GM21619 (cell line): ENCODE results near the gene ZNF611.
A peak's percentile ranks its signal among the peaks of the same experiment; 100 is the strongest.
"Not testable (repeated sequence)": the region's sequence is repeated elsewhere in the genome, so short reads cannot be mapped to it uniquely, and the experiment has no call there.

Experiments used
- ATAC-seq: cut with Tn5 transposase; IDR thresholded peaks from one replicate; pipeline ENCODE4 v1.9.1; 2021; ENCODE audit not compliant: unreplicated experiment

ZNF611 gene

DNA sequence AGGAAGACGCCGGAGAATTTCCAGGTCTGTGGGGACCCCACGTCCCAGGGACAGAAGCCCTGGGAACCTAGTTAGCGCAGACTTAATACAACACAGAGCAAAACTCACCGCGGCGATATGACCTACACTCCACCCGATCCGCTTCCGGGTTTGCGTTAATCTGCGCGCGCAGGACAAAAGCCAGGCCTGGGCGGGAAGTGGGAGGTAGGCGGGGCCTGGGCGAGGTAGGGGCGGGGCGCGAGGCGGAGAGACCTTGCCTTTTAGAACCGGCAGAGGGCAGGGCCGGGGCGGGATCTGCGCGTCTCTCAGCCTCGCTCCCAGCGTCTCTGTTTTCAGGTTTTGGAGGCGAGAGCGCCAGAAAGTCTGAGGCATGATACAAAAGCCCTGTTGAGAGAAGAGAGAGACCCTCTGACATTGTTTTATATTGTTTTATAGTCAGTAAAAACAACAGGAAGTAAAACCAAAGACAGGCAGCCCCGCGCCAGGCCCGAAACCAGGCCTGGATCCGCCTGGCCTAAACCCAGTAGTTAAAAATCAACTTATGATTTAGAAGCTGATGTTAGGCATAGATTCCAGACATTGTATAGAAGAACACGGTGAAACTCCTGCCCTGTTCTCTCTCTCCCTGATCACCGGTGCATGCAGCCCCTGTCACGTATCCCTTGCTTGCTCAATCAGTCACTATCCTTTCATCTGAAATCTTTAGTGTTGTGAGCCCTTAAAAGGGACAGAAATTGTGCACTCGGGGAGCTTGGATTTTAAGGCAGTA is at the start of gene ZNF611:
TSS of gene ZNF611 (minus strand) at position 152 of the 769 bp plus-strand sequence. CDS start 19,150 bp downstream, outside the sequence.
- peak; percentile 90 for ATAC-seq

- not testable (repeated sequence) for ATAC-seq
These were observed 48.0 kb upstream of the ZNF611 start for GRCh38 chr19:52782864-52783263.

GRCh38 chr19:52778811-52779210 is 44.0 kb upstream of the ZNF611 start:
- no peak for ATAC-seq

DNA sequence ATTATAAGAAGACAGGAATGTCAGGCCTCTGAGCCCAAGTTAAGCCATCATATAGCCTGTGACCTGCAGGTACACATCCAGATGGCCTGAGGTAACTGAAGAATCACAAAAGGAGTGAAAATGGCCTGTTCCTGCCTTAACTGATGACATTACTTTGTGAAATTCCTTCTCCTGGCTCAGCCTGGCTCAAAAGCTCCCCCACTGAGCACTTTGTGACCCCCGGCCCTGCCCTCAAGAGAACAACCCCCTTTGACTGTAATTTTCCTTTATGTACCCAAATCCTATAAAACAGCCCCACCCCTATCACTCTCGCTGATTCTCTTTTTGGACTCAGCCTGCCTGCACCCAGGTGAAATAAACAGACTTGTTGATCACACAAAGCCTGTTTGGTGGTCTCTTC is 21.6 kb upstream of the ZNF611 start:
- not testable (repeated sequence) for ATAC-seq

DNA sequence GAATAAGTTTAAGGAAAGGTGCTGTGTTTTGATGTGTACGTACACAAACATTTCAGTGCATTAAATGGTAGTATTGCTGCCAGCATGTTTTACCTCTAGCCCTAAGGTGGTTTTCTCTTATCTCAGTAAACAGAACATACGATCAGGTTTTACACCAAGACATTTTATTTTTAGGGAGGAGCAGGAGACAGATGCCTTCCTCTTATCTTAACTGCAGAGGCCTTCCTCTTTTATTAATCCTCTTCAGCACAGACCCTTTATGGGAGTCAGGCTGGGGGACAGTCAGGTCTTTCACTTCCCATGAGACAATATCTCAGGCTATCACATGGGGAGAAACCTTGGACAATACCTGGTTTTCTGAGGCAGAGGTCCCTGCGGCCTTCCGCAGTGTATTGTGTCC is 14.9 kb upstream of the ZNF611 start:
- ATAC-seq = no peak

DNA sequence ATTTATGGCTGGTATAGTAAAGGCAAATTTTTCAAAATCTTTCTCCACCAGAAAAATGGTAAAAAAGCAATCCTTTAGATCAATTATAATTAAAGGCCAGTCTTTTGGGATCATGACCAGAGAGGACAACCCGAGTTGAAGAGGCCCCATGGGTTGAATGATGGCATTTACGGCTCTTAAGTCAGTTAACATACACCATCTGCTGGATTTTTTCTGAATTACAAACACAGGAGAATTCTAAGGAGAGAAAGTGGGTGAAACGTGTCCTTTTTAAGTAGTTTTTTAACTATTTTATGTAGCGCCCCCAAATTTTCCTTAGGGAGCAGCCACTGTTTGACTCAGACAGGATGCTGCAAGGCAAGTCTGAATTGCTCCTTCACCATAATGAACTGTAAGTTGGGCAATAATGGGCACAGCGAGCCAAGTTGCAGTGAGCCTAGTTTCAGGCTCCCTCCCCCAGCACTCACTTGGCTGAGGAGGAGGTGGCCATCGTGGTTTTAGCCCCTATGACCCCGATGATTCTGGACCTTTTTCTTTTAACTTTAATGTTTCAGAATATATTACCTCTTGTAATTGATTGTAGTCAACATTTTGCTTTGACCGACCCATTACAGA is 13.6 kb upstream of the ZNF611 start:
- ATAC-seq = no peak

DNA sequence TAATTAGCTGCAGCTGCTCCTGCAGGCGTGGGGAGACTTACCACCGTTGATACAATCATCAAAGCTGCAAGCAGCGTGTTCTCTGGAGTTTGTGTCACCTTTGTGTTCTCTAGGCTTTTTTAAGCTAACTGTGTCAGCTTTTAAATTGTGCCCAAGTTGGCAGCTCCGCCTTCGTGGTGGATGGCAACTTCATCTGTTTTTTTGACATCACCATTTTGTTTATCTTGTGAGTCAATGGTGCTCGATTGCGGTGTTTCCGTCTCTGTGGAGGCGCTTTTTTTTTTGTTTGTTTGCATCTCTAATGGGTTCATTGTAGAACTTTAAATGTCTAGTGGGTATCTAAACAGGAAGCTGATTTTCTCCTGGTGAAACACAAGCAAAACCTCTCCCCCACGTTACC is 11.1 kb upstream of the ZNF611 start:
- not testable (repeated sequence) for ATAC-seq

- ATAC-seq = no peak
These were observed 8.2 kb upstream of the ZNF611 start for GRCh38 chr19:52743091-52743490.

- ATAC-seq = no peak
These were observed 7.7 kb upstream of the ZNF611 start for GRCh38 chr19:52742516-52742915.

DNA sequence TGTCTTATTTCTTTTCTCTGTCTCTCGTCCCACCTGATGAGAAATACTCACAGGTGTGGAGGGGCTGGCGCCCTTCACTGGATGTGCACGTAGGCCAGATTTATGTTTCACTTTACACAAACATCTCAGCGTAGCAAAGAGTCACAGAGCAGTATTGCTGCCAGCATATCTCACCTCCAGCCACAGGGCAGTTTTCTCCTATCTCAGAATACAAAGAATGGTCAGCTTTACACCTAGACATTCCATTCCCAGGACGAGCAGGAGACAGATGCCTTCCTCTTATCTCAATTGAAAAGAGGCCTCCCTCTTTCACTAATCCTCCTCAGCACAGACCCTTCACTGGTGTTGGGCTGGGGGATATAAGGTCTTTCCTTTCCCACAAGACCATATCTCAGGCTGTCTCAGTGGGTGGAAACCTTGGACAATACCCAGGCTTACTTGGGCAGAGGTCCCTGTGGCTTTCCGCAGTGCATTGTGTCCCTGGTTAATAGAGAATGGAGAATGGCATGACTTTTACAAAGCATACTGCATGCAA is 7.2 kb upstream of the ZNF611 start:
- no peak for ATAC-seq

DNA sequence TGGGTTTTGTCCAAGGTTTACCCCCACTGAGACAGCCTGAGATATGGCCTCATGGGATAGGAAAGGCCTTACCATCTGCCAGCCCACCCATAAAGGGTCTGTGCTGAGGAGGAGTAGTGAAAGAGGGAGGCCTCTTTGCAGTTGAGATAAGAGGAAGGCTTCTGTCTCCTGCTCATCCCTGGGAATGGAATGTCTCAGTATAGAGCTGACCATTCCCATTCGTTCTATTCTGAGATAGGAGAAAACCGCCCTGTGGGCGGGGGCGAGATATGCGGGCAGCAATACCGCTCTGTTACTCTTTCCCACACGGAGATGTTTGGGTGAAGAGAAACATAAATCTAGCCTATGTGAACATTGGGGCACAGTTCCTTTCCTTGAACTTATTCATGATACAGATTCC is 6.5 kb upstream of the ZNF611 start:
- not testable (repeated sequence) for ATAC-seq

GRCh38 chr19:52739576-52739975 is 4.7 kb upstream of the ZNF611 start:
- ATAC-seq = no peak

GRCh38 chr19:52735734-52736133 is 890 bp upstream of the ZNF611 start:
- no peak for ATAC-seq

- peak; percentile 31 for ATAC-seq
These were observed 432 bp downstream of the ZNF611 start for GRCh38 chr19:52734331-52734892.

DNA sequence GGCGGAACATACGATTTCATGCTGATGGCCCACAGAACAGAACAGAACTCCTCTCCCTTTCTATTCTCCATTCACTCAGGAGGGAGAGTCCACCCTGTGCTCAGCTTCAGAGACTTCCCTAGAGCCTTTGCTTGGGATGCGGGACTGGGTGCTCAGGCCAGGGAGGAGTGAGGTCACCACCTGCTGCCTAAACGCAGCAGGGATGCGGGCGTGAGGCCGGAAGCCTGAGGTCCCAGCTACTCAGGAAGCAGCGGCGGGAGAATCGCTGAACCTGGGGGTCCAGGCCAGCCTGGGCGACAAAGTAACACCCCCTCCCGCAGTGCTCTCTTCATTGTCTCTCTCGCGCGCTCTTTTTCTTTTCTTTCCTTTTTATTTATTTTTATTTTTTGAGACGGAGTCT is 8.8 kb downstream of the ZNF611 start:
- ATAC-seq = not testable (repeated sequence)

DNA sequence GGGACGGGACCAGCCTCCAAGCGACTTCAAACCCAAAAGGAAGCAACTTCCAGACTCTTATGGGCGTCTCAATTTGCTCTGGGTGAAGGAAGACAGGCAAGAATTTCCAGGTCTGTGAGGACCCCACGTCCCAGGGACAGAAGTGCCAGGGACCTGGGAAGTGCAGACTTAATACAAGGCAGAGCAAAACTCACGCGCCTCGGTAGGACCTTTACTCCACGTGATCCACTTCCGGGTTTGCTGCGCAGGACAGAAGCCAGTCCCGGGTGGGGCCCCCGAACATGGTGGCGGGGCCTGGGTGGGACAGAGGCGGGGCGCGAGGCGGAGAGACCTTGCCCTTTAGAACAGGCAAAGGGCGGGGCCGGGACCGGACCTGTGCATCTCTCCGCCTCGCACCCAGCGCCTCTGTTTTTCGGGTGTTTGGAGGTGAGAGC is 9.3 kb downstream of the ZNF611 start:
- ATAC-seq = no peak

DNA sequence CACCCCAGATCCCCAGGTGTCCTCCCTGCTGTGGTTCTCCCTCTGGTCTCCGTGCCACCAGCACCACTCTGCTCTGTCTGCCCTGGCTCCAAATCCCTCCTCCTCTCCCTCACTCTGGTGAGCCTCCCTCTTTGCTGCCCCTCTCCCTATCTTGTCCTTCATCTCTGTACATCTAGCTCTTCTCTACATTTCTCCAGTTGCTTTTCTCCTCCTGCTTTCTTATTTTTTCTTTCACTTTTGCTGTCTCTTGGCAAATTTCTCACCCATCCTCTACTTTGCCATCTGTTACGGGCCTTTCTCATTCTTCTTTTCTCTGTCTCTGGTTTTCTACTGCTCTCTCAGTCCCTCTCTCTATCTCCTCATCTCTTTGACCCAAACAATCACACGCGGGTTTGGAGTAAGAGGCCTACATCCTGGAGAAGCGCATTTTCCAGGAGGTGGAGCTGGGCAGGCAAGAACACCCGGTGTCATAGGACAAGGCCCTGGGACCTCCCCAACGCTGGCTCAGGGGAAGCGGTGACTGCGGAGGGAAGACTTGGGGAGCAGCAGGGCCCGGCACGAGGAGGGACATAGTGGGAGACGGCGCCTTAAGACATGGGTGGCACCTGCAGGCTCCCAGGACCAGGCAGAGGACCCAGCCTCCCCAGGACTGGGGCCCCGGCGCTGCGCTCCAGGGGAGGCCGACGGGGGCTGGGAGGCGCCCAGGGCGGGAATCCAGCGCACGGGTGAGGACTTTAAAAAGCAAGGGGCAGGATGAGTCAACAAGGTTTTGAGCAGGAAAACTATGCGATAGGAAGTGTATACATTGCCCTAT is 9.9 kb downstream of the ZNF611 start:
- no peak for ATAC-seq

DNA sequence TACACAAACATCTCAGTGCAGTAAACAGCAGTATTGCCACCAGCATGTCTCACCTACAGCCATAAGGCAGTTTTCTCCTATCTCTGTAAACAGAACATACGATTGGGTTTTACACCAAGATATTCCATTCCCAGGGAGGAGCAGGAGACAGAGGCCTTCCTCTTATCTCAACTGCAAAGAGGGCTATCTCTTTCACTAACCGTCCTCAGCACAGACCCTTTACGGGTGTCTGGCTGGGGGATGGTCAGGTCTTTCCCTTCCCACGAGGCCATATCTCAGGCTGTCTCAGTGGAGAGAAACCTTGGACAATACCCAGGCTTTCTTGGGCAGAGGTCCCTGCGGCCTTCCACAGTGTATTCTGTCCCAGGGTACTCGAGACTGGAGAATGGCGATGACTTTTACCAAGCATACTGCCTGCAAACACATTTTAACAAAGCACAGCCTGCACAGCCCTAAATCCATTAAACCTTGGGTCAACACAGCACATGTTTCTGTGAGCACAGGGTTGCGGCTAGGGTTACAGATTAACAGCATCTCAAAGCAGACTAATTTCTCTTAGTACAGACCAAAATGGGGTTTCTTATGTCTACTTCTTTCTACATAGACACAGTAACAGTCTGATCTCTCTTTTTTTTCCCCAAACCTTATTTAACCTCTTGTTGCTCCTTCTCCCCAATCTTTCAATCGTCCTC is 10.8 kb downstream of the ZNF611 start:
- not testable (repeated sequence) for ATAC-seq

DNA sequence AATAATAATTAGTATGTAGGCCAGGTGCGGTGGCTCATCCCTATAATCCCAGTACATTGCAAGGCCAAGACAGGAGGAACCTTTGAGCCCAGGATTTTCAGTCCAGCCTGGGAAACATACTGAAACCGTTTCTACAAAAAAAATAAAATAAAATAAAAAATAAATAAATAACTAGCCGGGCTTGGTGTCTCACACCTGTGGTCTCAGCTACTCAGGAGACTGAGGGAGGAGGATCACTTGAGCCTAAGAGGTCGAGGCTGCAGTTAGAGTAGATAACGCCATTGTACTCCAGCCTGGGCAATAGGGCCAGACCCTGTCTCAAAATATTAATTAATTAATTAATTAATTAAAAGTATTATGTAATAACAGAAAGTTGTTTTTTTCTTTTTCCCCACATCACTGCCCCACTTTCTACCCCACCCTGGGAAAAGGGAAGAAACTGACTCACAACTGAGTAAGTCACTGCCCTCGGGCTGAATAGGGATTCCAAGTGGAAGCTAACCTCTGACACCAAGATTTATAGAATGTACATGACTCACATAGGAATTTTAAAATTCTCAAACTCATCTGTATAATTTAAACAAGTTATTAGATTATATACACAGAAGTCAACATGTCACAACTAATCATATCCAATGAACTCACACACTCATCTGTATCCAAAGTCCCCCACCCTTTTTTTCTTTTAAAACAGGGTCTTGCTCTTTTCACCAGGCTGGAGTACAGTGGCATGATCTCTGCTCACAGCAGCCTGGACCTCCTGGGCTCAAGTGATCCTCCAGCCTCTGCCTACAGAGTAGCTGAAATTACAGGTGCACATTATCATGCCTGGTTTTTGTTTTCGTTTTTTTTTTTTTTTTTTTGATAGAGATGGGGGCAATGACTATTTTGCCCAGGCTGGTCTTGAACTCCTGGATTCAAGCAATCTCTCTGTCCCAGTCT is 12.5 kb downstream of the ZNF611 start:
- no peak for ATAC-seq
